OCI-LY1 (cell line): Measurements from ENCODE around the gene RHBDF2.

Experiments
- CTCF ChIP-seq: fragments of 200-600 bp; sonication (generic), shearing (Covaris generic); IDR thresholded peaks from 2 replicates; pipeline ENCODE4 v1.5.1; 2017; ENCODE audit warnings: mild to moderate bottlenecking, antibody characterized with exemption, low read length, moderate library complexity, mixed read lengths
- EZH2 ChIP-seq: fragments of 200-600 bp; sonication (generic), shearing (Covaris generic); IDR thresholded peaks from 2 replicates; pipeline ENCODE4 v1.8.0; 2017; ENCODE audit warnings: borderline replicate concordance, mixed run types, mild to moderate bottlenecking, antibody characterized with exemption, low read length, moderate library complexity, mixed read lengths

GRCh38 chr17:76524598-76525512 is 23.6 kb upstream of the RHBDF2 start:
- TF ChIP-seq CTCF = no peak
- no peak for TF ChIP-seq EZH2
